Endothelial cell (in vitro differentiated cells): Measurements from ENCODE around the gene GFOD1. TPM values are rescaled to one million over a fixed set of nuclear protein-coding genes. Genes with fewer than 3 reads are reported as not detected.

Source experiments
- DNase-seq: peaks from one replicate; pipeline ENCODE4 v3.0.0; 2021; ENCODE audit warnings: low spot score
- H3K27ac Mint-ChIP-seq: one replicate; pipeline ENCODE4 v1.8.0; 2021; ENCODE audit warnings: mixed read lengths, inconsistent platforms; ENCODE audit not compliant: unreplicated experiment
- H3K27me3 Mint-ChIP-seq: one replicate; pipeline ENCODE4 v1.8.0; 2021; ENCODE audit warnings: mild to moderate bottlenecking, moderate library complexity, mixed read lengths, inconsistent platforms; ENCODE audit not compliant: unreplicated experiment
- H3K36me3 Mint-ChIP-seq: one replicate; pipeline ENCODE4 v1.8.0; 2021; ENCODE audit warnings: mild to moderate bottlenecking, low read depth, mixed read lengths, inconsistent platforms; ENCODE audit not compliant: unreplicated experiment
- H3K4me1 Mint-ChIP-seq: one replicate; pipeline ENCODE4 v1.8.0; 2021; ENCODE audit warnings: mild to moderate bottlenecking, mixed read lengths, inconsistent platforms; ENCODE audit not compliant: unreplicated experiment
- H3K4me3 Mint-ChIP-seq: one replicate; pipeline ENCODE4 v1.8.0; 2021; ENCODE audit warnings: mild to moderate bottlenecking, mixed read lengths, inconsistent platforms; ENCODE audit not compliant: unreplicated experiment
- H3K9me3 Mint-ChIP-seq: one replicate; pipeline ENCODE4 v1.8.0; 2021; ENCODE audit warnings: mixed read lengths, inconsistent platforms; ENCODE audit not compliant: unreplicated experiment
- total RNA-seq: library from RNA; stranded (reverse); fragmentation: NEBNext Ultra II Directional; extraction: Animal tissue kit (Norgen Biotek cat#: 25700); gene quantifications from one replicate; pipeline ENCODE4 v1.2.1, GENCODE V29; 2021; ENCODE audit not compliant: unreplicated experiment
- TF ChIP-seq, protein P1 (sequence below): fragments of 200-600 bp; sonication (generic); IDR thresholded peaks from one replicate; pipeline ENCODE4 v1.5.0; 2021; ENCODE audit warnings: antibody characterized with exemption; ENCODE audit not compliant: unreplicated experiment

The GFOD1 gene
- total RNA-seq, 1 donor from 2014 or later = 47.6 TPM

DNA sequence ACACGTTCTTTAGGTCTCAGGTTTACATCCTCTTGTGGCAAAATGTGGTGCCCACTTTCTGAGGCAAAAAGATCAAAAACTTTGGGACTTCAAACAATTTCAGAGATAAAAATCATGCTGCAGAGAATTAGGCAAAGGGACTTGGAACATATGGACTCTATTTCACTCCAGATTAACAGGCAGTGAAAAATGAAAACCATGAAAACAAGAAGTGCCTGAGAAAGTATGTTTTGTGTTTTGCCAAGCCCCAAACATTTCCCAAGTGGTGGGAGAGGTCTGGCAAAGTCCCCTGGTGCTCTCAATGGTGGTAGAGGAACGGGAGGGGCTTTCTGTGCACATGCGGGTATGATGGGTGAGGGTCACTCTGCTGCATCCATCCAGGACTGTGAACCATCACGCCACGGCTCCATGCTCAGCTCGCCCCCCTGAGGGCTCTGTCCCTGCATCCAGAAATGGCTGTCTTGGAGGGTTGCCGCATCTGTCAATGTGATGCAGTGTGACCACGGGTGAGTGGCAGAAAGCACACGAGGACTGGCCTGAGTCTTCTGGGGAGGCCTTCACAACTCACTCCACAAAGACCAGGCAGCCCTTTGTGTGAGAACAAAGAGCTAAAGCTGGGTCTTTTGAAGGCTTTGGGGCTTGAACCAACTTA is 115.9 kb downstream of the GFOD1 start:
- TF ChIP-seq, protein P1, sequence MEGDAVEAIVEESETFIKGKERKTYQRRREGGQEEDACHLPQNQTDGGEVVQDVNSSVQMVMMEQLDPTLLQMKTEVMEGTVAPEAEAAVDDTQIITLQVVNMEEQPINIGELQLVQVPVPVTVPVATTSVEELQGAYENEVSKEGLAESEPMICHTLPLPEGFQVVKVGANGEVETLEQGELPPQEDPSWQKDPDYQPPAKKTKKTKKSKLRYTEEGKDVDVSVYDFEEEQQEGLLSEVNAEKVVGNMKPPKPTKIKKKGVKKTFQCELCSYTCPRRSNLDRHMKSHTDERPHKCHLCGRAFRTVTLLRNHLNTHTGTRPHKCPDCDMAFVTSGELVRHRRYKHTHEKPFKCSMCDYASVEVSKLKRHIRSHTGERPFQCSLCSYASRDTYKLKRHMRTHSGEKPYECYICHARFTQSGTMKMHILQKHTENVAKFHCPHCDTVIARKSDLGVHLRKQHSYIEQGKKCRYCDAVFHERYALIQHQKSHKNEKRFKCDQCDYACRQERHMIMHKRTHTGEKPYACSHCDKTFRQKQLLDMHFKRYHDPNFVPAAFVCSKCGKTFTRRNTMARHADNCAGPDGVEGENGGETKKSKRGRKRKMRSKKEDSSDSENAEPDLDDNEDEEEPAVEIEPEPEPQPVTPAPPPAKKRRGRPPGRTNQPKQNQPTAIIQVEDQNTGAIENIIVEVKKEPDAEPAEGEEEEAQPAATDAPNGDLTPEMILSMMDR = no peak
- Mint-ChIP-seq H3K36me3 (peaks cover 7% of the 10 kb centered on the region), H3K27me3 (peaks cover 9% of the 10 kb centered on the region), H3K27ac (no peak overlapping the region), H3K4me3 (peak overlapping the region; percentile 15), H3K4me1 (peaks cover 45% of the 10 kb centered on the region), H3K9me3 (no peaks in the 10 kb centered on the region)
- DNase-seq = no peak

DNA sequence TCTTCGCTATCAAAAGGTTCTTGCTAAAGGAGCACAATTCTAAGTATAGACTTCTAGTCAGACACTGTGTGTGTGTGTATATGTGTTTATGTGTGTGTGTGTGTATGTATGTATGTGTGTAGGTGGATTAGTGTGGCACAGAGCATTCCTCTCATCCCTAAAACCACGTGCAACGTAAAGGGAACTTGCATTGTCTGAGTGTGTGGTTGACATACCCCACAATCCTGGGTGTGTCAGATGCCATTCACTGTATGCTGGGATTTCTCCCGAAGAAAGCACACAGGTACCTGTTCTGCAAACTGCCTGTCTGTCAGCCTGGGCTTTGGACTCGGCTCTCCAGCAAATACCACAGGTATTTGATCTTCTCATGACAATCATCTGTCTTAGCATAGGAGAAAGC is 116.8 kb downstream of the GFOD1 start:
- no peak for DNase-seq
- H3K27ac Mint-ChIP-seq = no peak overlapping the region
- H3K27me3 Mint-ChIP-seq = peaks cover 6% of the 10 kb centered on the region
- H3K4me1 Mint-ChIP-seq = peaks cover 44% of the 10 kb centered on the region
- TF ChIP-seq, protein P1 = no peak
- H3K4me3 Mint-ChIP-seq = peak overlapping the region; percentile 21
- no peaks in the 10 kb centered on the region for H3K9me3 Mint-ChIP-seq
- peaks cover 3% of the 10 kb centered on the region for H3K36me3 Mint-ChIP-seq

DNA sequence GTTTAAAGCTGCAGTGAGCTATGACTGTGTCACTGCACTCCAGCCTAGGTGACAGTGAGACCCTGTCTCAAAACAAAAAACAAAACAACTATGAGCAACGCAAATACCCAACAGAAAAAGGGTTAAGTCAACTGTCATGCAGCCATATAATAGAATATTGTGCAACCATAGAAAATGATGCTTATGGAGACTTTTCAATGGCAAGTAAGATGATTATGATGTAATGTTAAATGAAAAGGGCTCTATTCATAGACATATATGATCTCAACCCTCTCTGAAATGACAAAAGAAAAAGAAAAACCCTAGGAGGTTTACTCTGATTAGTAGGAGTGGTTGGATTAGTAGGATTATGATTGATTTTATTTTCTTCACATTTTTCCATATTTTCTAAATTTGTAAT is 117.8 kb downstream of the GFOD1 start:
- H3K36me3 Mint-ChIP-seq = peaks cover 11% of the 10 kb centered on the region
- peaks cover 11% of the 10 kb centered on the region for H3K27me3 Mint-ChIP-seq
- H3K27ac Mint-ChIP-seq = no peak overlapping the region
- TF ChIP-seq, protein P1 = no peak
- H3K4me1 Mint-ChIP-seq = peaks cover 44% of the 10 kb centered on the region
- no peaks in the 10 kb centered on the region for H3K9me3 Mint-ChIP-seq
- no peak overlapping the region for H3K4me3 Mint-ChIP-seq
- DNase-seq = no peak

DNA sequence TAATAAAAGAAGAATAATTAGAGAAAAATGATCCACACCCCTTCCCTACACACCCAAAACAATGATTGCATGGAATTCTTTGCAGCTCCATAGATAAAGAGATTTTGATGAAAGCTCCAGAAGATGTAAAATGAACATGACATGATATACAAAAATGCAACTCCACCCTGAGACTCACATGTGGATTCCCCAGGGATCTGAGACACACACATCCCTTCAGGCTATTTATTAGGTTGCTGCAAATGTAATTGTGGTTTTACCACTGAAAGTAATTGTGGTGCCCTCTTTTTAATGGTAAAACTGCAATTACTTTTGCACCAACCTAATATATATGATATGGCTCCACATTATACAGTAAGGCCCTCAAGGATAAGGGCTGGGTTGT is 118.7 kb downstream of the GFOD1 start:
- H3K4me3 Mint-ChIP-seq = no peak overlapping the region
- H3K27me3 Mint-ChIP-seq = peaks cover 11% of the 10 kb centered on the region
- DNase-seq = no peak
- no peak overlapping the region for H3K27ac Mint-ChIP-seq
- H3K36me3 Mint-ChIP-seq = peaks cover 19% of the 10 kb centered on the region
- TF ChIP-seq, protein P1 = no peak
- H3K9me3 Mint-ChIP-seq = no peaks in the 10 kb centered on the region
- peaks cover 40% of the 10 kb centered on the region for H3K4me1 Mint-ChIP-seq

DNA sequence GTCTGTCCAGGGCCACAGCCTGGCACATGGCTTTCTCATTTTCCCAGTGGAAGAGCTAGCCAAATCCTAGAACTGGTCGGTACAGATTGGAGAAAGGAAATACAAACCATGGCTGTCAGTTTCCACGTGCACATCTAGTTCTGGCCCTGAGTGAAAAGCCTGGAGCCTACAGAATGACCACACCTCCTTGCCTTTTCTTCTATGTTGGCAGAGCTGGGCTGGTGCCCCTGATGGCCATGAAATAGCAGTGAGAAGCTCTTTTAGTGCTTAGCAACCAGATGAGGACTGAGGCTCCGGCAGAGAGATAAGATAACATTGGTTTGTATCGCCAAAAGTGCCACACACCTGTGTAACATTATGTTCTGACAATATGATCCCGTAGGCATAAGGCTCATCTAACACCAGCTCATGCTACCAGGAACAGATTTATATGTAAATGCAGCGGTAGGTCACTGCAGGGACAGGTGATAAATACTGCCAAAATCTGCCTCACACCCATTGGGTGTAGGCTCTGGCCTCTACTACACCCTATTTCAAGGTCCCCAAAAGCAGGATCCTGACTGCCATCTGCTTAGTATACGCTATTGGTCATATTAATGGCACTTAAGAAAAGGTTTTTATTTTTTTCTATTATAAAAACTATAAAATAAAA is 119.2 kb downstream of the GFOD1 start:
- Mint-ChIP-seq H3K9me3 (no peaks in the 10 kb centered on the region), H3K4me3 (no peak overlapping the region), H3K4me1 (peaks cover 36% of the 10 kb centered on the region), H3K27ac (no peak overlapping the region), H3K27me3 (peaks cover 11% of the 10 kb centered on the region), H3K36me3 (peaks cover 21% of the 10 kb centered on the region)
- TF ChIP-seq, protein P1 = no peak
- no peak for DNase-seq
